Stimulated activated CD4-positive, alpha-beta T cell treated with anti-CD3 and anti-CD28 coated beads, TNF-alpha, amount 100 ng/mL, for 48 hours (primary cell): ENCODE data around the gene MON1B.

Source experiments
- DNase-seq, 3 donors: peaks; one replicate each; pipeline ENCODE4 v3.0.0-alpha.2; 2020; ENCODE audit warnings: low read depth in 3 of 3

Gene MON1B

GRCh38 chr16:77246150-77246549 lies 55.2 kb downstream of the MON1B start:
- DNase-seq = no peak

- no peak for DNase-seq
Observed at GRCh38 chr16:77250400-77250799, 59.4 kb downstream of the MON1B start.
